ENCODE results near the gene CHRNB2. TPM values are rescaled to one million over a fixed set of nuclear protein-coding genes. Genes with fewer than 3 reads are reported as not detected.

CHRNB2 gene
- total and polyA plus RNA-seq, 2 of the 4 experiments (the other 2 are of a cell fraction): under 0.01 to 0.03 TPM

GRCh38 chr1:154520333-154520732 lies 47.2 kb upstream of the CHRNB2 start:
- in situ Hi-C loops (cut with MboI; ENCODE audit: low sequenced_read_pairs) (no loop called here), intact Hi-C loops (cut with micrococcal nuclease) (no loop called here), dilution Hi-C loops (cut with HindIII; ENCODE audit: low sequenced_read_pairs, unreplicated experiment) (no loop called here)
- Histone ChIP-seq H3K4me2 (ENCODE audit: low read depth, low read length) (no peak overlapping the region), H2AK5ac (ENCODE audit: low read depth, low read length) (no peak overlapping the region), H2BK15ac (ENCODE audit: low read depth, low read length) (no peak overlapping the region), H4K91ac (ENCODE audit: insufficient read depth, low read depth, low read length) (no peak overlapping the region), H2BK5ac (ENCODE audit: low read depth, low read length, poor library complexity, severe bottlenecking) (no peak overlapping the region), H2BK20ac (ENCODE audit: low read depth, low read length) (no peak overlapping the region), H3K9me1 (ENCODE audit: insufficient read depth, low read length) (no peaks in the 10 kb centered on the region), H4K8ac (ENCODE audit: low read depth in 2 of 2, low read length in 2 of 2) (no peak overlapping the region), H2AK9ac (replicated peaks; ENCODE audit: low read depth, low read length, poor library complexity) (no peak overlapping the region), H3K9ac (ENCODE audit: low read depth, low read length) (no peak overlapping the region), H3K56ac (ENCODE audit: extremely low read depth, insufficient read depth, low read length) (no peak overlapping the region), H3K4ac (ENCODE audit: low read depth, low read length) (no peak overlapping the region), H3K18ac (ENCODE audit: low read depth, low read length) (no peak overlapping the region), H3K14ac (replicated peaks; ENCODE audit: low read depth, low read length) (no peak overlapping the region), H3K23ac (ENCODE audit: low read depth, low read length) (no peak overlapping the region), H3K36me3 (ENCODE audit: control insufficient read depth, insufficient read depth, low read length) (no peaks in the 10 kb centered on the region), H3K27ac (ENCODE audit: insufficient read depth, low read length) (no peak overlapping the region), H3K27me3 (ENCODE audit: control insufficient read depth, insufficient read depth, low read length) (peaks cover 63% of the 10 kb centered on the region), H4K20me1 (ENCODE audit: insufficient read depth, low read length) (no peaks in the 10 kb centered on the region; the same call in 1 of the 2 replicates), H2AFZ (replicated peaks; ENCODE audit: low read length, poor library complexity) (no peak overlapping the region), H3K79me1 (ENCODE audit: low read depth in 1 of 2, low read length in 2 of 2) (no peaks in the 10 kb centered on the region), H4K5ac (ENCODE audit: low read depth, low read length) (no peak overlapping the region), H3K4me3 (ENCODE audit: insufficient read depth, low read depth, low read length) (no peak overlapping the region), H3K4me1 (ENCODE audit: control insufficient read depth, insufficient read depth, low read length) (no peaks in the 10 kb centered on the region), H3K9me3 (ENCODE audit: control insufficient read depth, insufficient read depth, low read length) (peaks cover 7% of the 10 kb centered on the region), H2BK120ac (ENCODE audit: low read depth, low read length) (no peak overlapping the region)
- WGBS, 2 experiments (ENCODE audit: extremely low coverage in 2 of 2, insufficient read length in 1 of 2): no CpG with 5 or more reads among the region's 3 CpGs
- ChIA-PET CTCF (no interaction called here), POLR2A (ENCODE audit: unreplicated experiment) (no interaction called here)
- BruUV-seq (replicated peaks): no TSS peak
- TF ChIP-seq RCOR1 (IDR thresholded peaks at IDR 0.05; ENCODE audit: insufficient replicate concordance, low read length) (no peak), CTCF (conservative IDR thresholded peaks at IDR 0.05; ENCODE audit: low read depth, low read length) (no peak), ELK1 (IDR thresholded peaks at IDR 0.05; ENCODE audit: borderline replicate concordance, low read depth, low read length) (no peak), MAFK (IDR thresholded peaks at IDR 0.05; ENCODE audit: low read depth, low read length) (no peak), POLR2A (IDR thresholded peaks at IDR 0.05; ENCODE audit: low read depth, low read length) (no peak), CHD1 (IDR thresholded peaks at IDR 0.05; ENCODE audit: low read depth, low read length) (no peak), BHLHE40 (IDR thresholded peaks at IDR 0.05; ENCODE audit: low read depth, low read length) (no peak), USF2 (IDR thresholded peaks at IDR 0.05; ENCODE audit: low read depth, low read length) (no peak), RFX5 (IDR thresholded peaks at IDR 0.05; ENCODE audit: low read depth, low read length) (no peak), NFE2L2 (IDR thresholded peaks at IDR 0.05; ENCODE audit: low read depth, low read length) (no peak), CEBPB (IDR thresholded peaks at IDR 0.05; ENCODE audit: low read depth, low read length) (no peak), MXI1 (IDR thresholded peaks at IDR 0.05; ENCODE audit: borderline replicate concordance, low read depth, low read length) (no peak), MAZ (IDR thresholded peaks at IDR 0.05; ENCODE audit: borderline replicate concordance, low read depth, low read length) (no peak), RAD21 (IDR thresholded peaks at IDR 0.05; ENCODE audit: low read length) (no peak), SMC3 (IDR thresholded peaks at IDR 0.05; ENCODE audit: low read depth, low read length) (no peak), FOS (IDR thresholded peaks at IDR 0.05; ENCODE audit: low read depth, low read length) (no peak)
- DNase-seq (peak; percentile 2), ATAC-seq (ENCODE audit: low read depth) (no peak)
